HG03159 (cell line): ENCODE results near the gene FBXW9.
"Not testable (repeated sequence)": the region's sequence is repeated elsewhere in the genome, so short reads cannot be mapped to it uniquely, and the experiment has no call there.

Source experiments
- ATAC-seq: cut with Tn5 transposase; IDR thresholded peaks from one replicate; pipeline ENCODE4 v1.9.1; 2021; ENCODE audit warnings: mild to moderate bottlenecking, moderate library complexity; ENCODE audit not compliant: unreplicated experiment

The FBXW9 gene

GRCh38 chr19:12696366-12697335 lies at the start of gene FBXW9:
TSS of gene FBXW9 (minus strand) at chr19:12696631. CDS start at chr19:12696581, 50 bp downstream.
- peak; percentile 79 for ATAC-seq

GRCh38 chr19:12745166-12745897 lies 48.9 kb upstream of the FBXW9 start:
- no peak for ATAC-seq

GRCh38 chr19:12737835-12738351 lies 41.5 kb upstream of the FBXW9 start:
- ATAC-seq, result no peak

- peak; percentile 74 for ATAC-seq
Observed at GRCh38 chr19:12736995-12737834, 40.8 kb upstream of the FBXW9 start, which contains the start of gene GET3. TSS of gene GET3 (plus strand) at chr19:12737497. CDS start at chr19:12737506, 9 bp downstream.

- ATAC-seq, result no peak
Observed at GRCh38 chr19:12733369-12734214, 37.2 kb upstream of the FBXW9 start.

- ATAC-seq, result no peak
Observed at GRCh38 chr19:12731337-12731736, 34.9 kb upstream of the FBXW9 start.

- ATAC-seq, result no peak
Observed at GRCh38 chr19:12730064-12730463, 33.6 kb upstream of the FBXW9 start.

- no peak for ATAC-seq
Observed at GRCh38 chr19:12727745-12728433, 31.5 kb upstream of the FBXW9 start.

- ATAC-seq, result no peak
Observed at GRCh38 chr19:12726988-12727316, 30.5 kb upstream of the FBXW9 start.

GRCh38 chr19:12725612-12726011 lies 29.2 kb upstream of the FBXW9 start:
- not testable (repeated sequence) for ATAC-seq

GRCh38 chr19:12723641-12724426 lies 27.4 kb upstream of the FBXW9 start, which contains the start of gene TNPO2:
TSS of gene TNPO2 (minus strand) at chr19:12723932. CDS start at chr19:12720977, 2,955 bp downstream.
- ATAC-seq, result no peak

GRCh38 chr19:12723381-12723640 lies 26.9 kb upstream of the FBXW9 start:
- no peak for ATAC-seq

GRCh38 chr19:12722566-12723380 lies 26.3 kb upstream of the FBXW9 start:
- ATAC-seq, result peak; percentile 81

GRCh38 chr19:12721656-12722565 lies 25.5 kb upstream of the FBXW9 start:
- peak; percentile 29 for ATAC-seq

GRCh38 chr19:12720851-12721655 lies 24.6 kb upstream of the FBXW9 start:
- no peak for ATAC-seq

- no peak for ATAC-seq
Observed at GRCh38 chr19:12720296-12720695, 23.9 kb upstream of the FBXW9 start.
